SIG-M5 (cell line): ENCODE measurements around the gene ZNF430.
"Not testable (repeated sequence)": the region's sequence is repeated elsewhere in the genome, so short reads cannot be mapped to it uniquely, and the experiment has no call there.

Experiments used
- DNase-seq: peaks from one replicate; lab custom pipeline; 2025; lab: John Stamatoyannopoulos, UW

Gene ZNF430

DNA sequence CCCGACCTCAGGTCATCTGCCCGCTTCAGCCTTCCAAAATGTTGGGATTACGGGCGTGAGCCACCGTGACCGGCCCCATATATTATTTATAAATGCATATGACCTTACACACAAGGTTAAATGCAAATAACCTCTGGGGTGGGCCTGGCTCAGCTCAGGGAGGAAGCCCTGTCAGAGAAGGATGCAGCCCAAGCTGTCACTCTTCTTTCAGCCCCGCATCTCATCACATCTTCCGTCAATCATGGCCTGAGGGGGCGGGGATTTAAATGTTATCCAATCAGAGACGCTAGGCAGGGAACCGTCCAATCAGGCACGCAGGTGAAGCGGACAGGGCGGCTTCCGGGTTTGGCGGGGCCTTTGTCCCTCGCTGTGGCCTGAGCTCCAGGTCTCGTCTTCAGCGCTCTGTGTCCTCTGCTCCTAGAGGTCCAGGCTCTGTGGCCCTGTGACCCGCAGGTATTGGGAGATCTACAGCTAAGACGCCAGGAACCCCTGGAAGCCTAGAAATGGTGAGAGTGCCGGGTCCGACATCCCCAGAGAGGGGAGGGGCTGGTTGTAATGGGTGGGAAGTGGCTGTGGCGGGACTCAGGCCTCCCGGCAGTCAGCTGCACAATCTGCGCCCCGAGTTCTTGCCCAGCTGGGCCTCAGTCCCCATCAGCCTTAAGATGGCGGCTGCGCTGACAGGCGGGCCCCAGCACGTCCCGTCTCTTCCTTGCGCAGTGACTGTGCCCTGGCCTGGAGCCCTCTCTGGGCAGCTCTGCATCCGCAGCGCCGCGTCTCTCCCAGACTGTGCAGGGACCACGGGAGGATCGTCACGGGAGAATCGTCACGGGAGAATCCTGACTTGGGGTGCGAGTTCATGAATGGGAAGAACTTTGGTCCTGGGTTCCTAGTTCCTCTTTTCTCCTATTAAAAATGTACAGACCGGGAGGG lies at the start of gene ZNF430:
Gene ZNF430, plus strand, starts transcription at position 360 of the 930 bp plus-strand sequence. Its CDS starts 144 bp downstream, at position 504.
- peak; percentile 65 for DNase-seq

DNA sequence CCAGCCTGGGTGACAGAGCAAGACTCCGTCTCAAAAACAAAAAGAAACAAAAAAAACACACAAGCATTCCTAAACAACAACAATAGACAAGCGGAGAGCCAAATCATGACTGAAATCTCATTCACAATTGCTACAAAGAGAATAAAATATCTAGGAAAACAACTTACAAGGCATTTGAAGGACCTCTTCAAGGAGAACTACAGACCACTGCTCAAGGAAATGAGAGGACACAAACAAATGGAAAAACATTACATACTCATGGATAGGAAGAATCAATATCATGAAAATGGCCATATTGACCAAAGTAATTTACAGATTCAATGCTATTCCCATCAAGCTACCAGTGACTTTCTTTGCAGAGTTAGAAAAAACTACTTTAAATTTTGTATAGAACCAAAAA lies 27.7 kb upstream of the ZNF430 start:
- not testable (repeated sequence) for DNase-seq

DNA sequence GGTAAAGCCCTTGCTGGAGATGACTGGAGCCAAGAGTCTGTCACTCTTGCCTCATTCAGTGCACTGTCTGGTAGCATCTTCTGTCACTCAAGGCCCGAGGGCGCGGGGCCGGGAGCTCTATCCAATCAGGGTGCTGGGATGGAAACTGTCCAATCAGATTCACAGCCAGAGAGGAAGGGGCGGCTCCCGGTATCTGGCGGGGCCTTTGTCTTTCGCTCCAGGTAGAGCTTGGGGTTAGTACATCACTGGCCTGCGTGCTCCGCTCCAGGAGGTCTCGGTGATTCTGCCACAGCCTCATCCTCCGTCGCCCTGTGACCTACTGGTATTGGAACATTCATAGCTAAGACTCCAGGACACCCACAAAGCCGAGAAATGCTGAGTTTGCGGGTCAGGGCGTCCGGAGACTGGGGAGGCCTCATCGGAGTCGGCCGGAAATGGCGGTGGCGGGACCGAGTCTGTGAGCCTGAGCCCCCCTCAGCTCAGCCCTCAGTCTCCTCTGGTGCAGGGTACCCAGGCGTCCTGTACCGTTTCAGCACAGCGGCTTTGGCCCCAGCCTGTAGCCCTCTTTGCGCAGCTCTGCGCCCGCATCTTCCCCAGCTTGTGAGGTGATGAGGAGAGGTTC lies 20.6 kb upstream of the ZNF430 start:
- DNase-seq = no peak

DNA sequence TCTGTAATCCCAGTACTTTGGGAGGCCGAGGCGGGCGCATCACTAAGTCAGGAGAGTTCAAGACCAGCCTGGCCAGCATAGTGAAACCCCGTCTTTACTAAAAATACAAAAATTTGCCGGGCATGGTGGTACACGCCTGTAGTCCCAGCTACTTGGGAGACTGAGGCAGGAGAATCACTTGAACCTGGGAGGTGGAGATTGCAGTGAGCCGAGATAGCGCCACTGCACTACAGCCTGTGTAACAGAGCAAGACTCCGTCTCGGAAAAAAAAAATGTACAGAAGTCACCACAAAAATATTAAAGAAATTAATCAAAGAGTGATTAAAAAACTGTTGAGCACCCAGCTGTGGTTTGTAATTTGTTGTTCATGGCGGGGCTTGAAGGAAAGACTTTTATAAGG lies 781 bp downstream of the ZNF430 start:
- not testable (repeated sequence) for DNase-seq

GRCh38 chr19:21022996-21023395 lies 2.5 kb downstream of the ZNF430 start:
- DNase-seq = no peak

- no peak for DNase-seq
Observed at GRCh38 chr19:21023901-21024300, 3.4 kb downstream of the ZNF430 start.

GRCh38 chr19:21028969-21029268 lies 8.5 kb downstream of the ZNF430 start:
- DNase-seq = no peak

DNA sequence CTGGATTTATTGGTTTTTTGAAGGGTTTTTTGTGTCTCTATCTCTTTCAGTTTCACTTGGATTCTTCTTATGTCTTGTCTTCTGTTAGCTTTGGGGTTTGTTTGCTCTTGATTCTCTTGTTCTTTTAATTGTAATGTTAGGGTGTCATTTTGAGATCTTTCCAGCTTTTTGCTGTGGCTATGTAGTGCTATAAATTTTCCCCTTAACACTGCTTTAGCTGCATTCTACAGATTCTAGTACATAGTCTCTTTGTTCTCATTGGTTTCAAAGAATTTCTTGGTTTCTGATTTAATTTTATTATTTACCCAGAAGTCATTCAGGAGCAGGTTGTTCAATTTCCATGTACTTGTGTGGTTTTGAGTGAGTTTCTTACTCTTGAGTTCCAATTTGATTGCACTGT lies 24.6 kb downstream of the ZNF430 start:
- no peak for DNase-seq

GRCh38 chr19:21046489-21046888 lies 26.0 kb downstream of the ZNF430 start:
- no peak for DNase-seq

GRCh38 chr19:21047716-21048115 lies 27.3 kb downstream of the ZNF430 start:
- no peak for DNase-seq

- no peak for DNase-seq
Observed at GRCh38 chr19:21052902-21053301, 32.4 kb downstream of the ZNF430 start.

DNA sequence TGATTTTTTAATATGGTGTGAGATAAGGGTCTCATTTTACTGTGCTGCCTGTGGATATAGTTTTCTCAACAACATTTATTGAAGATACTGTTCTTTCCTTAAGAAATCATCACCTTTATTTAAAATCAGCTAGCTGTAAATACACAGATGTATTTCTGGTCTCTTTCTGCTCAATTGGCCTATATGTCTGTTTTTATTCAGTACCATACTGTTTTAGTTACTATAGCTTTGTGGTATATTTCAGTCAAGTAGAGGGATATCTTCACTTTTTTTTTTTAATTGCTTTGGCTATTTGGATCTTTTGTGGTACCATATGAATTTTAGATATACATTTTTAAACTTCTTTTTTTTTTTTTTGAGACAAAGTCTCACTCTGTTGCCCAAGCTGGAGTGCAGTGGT lies 44.9 kb downstream of the ZNF430 start:
- no peak for DNase-seq

DNA sequence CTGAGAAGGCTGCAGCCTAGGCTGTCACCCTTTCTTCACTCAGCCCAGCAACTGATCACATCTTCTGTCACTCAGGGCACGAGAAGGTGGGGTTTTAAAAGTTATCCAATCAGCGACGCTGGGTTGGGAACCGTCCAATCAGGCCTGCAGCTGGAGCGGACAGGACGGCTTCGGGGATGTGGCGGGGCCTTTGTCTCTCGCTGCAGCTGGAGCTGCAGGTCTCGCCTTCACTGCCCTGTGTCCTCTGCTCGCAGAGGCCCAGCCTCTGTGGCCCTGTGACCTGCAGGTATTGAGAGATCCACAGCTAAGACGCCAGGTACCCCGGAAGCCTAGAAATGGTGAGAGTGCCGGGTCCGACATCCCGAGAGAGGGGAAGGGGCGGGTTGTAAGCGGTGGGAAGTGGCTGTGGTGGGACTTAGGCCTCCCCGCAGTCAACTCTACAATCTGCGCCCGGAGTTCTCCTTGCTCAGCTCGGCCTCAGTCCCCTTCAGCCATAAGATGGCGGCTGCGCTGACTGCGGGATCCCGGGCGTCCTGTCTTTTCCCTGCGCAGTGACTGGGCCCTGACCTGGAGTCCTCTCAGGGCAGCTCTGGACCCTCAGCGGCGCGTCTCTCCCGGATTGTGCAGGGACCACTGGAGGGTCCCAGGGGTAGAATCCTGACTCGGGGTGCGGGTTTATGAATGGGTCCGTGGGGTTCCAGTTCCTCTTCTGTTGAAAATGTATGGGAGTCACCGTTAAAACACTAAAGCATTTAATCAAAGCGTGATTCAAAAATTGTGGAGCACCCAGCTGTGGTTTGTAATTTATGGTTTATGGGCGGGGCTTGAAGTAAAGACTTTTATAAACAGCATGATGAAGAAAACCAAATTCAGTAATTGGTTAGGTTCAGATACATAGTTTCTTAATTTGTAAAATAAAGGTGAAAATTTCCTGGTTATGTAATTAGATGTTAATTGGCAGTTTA lies 61.8 kb downstream of the ZNF430 start, which contains the start of gene ZNF714:
Gene ZNF714, plus strand, starts transcription at position 193 of the 965 bp plus-strand sequence. CDS start 16,066 bp downstream, outside the sequence.
- DNase-seq = peak; percentile 64

GRCh38 chr19:21084343-21084742 lies 63.9 kb downstream of the ZNF430 start:
- DNase-seq = no peak

DNA sequence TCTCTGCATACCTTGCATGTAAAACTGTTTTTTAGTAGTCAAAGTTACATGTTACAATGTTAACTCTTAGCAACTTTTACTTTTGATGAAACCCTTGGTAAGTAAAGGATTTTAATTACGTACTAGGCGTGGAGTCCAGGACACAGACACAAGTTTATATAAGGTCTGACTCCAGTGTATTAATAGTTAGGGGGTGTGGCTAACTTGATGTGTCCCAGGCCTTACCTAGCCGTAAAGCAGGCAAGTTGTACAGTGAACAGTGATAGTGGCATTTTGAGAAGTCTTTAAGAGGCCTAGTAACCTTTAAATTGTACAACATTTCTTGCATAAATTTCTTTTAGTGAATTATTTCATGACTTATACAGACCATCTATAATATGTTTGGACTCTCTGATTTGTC lies 67.4 kb downstream of the ZNF430 start:
- no peak for DNase-seq

GRCh38 chr19:21092109-21092508 lies 71.7 kb downstream of the ZNF430 start:
- no peak for DNase-seq

DNA sequence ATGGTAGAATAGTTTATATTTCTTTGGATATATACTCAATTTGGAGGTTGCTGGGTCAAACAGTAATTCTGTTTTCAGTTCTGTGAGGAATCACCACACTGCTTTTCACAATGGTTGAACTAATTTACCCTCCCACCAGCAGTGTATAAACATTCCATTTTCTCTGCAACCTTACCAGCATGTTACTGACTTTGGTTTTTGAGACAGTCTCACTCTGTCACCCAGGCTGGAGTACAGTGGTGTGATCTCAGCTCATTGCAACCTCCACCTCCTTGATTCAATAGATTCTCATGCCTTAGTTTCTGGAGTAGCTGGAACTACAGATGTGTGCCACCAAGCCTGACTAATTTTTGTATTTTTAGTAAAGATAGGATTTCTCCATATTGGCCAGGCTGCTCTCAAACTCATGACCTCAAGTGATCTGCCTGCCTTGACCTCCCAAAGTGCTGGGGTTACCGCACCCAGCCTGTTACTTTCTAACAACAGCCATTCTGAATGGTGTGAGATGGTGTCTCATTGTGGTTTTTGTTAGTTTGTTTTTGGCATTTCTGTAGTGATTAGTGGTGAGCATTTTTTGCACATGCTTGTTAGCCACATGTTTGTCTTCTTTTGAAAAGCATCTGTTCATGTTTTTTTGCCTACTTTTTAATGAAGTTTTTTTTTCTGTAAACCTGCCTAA lies 74.0 kb downstream of the ZNF430 start:
- no peak for DNase-seq

DNA sequence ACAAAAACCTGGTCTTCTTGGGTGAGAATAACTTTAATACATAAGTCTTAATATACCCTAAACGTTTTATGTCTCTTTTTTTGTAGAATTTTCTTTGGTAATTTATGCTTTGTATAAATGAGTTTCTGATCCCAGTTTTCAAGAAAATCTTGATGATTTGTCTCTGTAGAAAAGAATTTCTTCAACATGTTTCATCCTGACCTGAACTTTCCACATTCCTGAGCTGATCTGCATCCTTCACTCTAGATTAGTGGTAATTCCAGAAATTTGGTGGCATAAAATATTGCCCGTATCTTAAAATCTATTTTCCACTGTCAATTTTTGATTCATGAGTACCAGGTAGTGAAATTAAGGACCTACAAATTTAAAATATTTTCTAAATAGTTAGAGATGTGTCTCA lies 77.8 kb downstream of the ZNF430 start:
- no peak for DNase-seq

DNA sequence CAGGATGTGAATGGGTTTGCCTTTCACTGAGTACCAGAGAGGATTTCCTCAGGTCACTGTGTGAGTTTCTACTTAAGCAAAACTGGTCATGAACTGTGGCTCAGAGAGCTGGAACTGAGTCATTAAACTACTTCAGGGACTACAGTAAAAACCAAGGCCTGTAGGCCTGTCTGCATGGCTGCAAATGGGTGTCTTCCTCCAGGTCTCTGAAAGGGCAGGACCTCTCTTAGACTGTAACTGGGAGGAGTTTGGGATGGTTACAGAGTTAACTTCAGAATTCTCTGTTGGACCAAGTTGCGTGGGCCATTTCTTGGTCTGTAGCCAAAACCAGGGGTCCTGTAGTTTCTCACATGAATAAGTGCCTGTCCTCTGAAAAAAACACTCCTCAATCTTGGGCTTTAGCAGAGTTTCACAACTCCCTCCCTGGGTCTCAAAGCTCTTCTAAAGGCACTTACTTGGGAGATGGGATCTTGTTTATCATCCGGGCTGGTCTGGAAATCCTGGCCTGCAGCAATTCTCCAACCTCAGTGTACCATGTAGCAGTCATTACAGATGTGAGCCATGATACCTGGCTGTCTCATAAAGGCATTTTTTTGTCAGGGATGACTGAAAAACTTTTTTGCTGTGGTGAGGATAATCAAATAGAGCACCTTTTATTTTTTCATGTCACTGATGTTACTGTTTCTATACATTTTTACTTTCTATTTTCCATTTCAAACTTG lies 81.2 kb downstream of the ZNF430 start:
- DNase-seq = no peak

DNA sequence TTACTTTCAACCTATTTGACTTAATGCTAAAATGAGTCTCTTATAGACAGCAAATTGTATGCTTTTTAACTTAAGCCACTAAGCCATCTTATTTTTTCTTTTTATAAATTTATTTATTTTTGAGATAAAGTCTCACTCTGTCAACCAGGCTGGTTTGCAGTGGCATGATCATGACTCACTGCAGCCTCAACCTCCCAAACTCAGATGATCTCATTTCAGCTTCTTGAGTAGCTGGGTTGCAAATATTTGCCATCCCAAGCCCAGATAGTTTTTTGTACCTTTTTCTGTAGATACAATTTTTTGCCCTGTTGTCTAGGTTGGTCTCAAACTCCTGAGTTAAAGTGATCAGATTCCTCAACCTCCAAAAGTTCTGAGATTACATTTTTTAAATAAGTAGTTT lies 88.7 kb downstream of the ZNF430 start:
- DNase-seq = no peak
